NCI-H187 treated with DMSO at 0.1 percent for 48 hours (cell line): Measurements from ENCODE around the gene INSC.
"Not testable (repeated sequence)": the region's sequence is repeated elsewhere in the genome, so short reads cannot be mapped to it uniquely, and the experiment has no call there.

Experiments used
- DNase-seq: peaks from one replicate; lab custom pipeline; 2025; lab: John Stamatoyannopoulos, UW

Gene INSC

GRCh38 chr11:15114501-15115475 lies at the start of gene INSC:
Gene INSC (plus strand): TSS chr11:15114923. CDS start chr11:15149175, 34,252 bp downstream.
- DNase-seq = no peak

GRCh38 chr11:15069751-15070150 lies 45.0 kb upstream of the INSC start:
- DNase-seq = not testable (repeated sequence)

GRCh38 chr11:15071556-15072255 lies 43.0 kb upstream of the INSC start:
- DNase-seq = no peak

GRCh38 chr11:15072551-15073143 lies 42.1 kb upstream of the INSC start:
- DNase-seq = no peak

GRCh38 chr11:15073361-15074205 lies 41.1 kb upstream of the INSC start, which contains the start of gene CALCB:
Gene CALCB (plus strand): TSS chr11:15073593. CDS start chr11:15074719, 1,126 bp downstream.
- DNase-seq = no peak

GRCh38 chr11:15074206-15075161 lies 40.2 kb upstream of the INSC start:
- DNase-seq = peak; percentile 56

GRCh38 chr11:15075162-15075526 lies 39.6 kb upstream of the INSC start:
- no peak for DNase-seq

GRCh38 chr11:15091175-15091574 lies 23.5 kb upstream of the INSC start:
- DNase-seq = no peak

GRCh38 chr11:15091625-15092024 lies 23.1 kb upstream of the INSC start:
- no peak for DNase-seq

- DNase-seq = no peak
These were observed 21.3 kb upstream of the INSC start for GRCh38 chr11:15093432-15093831.

GRCh38 chr11:15095736-15096228 lies 18.9 kb upstream of the INSC start:
- DNase-seq = no peak

- DNase-seq = no peak
These were observed 17.3 kb upstream of the INSC start for GRCh38 chr11:15097411-15097810.

- no peak for DNase-seq
These were observed 15.5 kb upstream of the INSC start for GRCh38 chr11:15099267-15099666.

GRCh38 chr11:15101072-15101709 lies 13.5 kb upstream of the INSC start:
- DNase-seq = peak; percentile 11

- no peak for DNase-seq
These were observed 10.6 kb upstream of the INSC start for GRCh38 chr11:15104166-15104565.

- no peak for DNase-seq
These were observed 8.3 kb upstream of the INSC start for GRCh38 chr11:15106201-15106965.

GRCh38 chr11:15107730-15108515 lies 6.8 kb upstream of the INSC start:
- DNase-seq = no peak

- DNase-seq = no peak
These were observed 6.1 kb upstream of the INSC start for GRCh38 chr11:15108592-15109130.
